ENCODE results near the gene AQP11. TPM values are rescaled to one million over a fixed set of nuclear protein-coding genes. Genes with fewer than 3 reads are reported as not detected.

AQP11 gene, protein sequence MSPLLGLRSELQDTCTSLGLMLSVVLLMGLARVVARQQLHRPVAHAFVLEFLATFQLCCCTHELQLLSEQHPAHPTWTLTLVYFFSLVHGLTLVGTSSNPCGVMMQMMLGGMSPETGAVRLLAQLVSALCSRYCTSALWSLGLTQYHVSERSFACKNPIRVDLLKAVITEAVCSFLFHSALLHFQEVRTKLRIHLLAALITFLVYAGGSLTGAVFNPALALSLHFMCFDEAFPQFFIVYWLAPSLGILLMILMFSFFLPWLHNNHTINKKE
- polyA plus RNA-seq: 7.4 and 8.7 TPM in 2 replicates
- 6.3 and 8.7 TPM in 2 replicates for polyA minus RNA-seq

DNA sequence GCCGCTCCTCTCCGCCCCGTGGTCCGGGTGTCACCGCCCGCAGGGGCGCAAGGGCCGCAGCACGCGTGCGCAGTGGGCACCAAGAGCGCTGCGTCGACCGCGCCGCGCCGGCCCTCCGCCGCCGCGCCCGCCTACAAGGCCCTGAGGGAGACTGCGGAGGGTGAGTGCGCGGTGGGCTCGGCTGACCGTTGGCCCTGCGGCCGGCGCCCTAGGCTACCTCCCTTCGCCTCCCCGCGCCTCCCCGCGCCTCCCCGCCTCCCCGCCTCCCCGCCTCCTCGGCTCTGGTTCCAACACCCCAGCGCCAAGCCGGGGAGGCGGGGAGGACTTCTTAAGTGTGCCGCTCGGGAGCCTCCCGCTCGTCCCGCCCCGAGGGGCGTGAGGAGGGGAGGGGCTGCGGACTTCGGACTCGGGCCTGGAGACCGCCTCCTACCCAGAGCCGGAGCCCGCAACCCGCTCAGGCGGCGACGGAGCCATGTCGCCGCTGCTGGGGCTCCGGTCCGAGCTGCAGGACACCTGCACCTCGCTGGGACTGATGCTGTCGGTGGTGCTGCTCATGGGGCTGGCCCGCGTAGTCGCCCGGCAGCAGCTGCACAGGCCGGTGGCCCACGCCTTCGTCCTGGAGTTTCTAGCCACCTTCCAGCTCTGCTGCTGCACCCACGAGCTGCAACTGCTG, at the start of gene AQP11:
Gene AQP11 (plus strand): TSS at position 433 of the 673 bp plus-strand sequence. CDS start 40 bp downstream, at position 473.
- Histone ChIP-seq H3F3A (ENCODE audit: insufficient read depth, low read length, poor library complexity, severe bottlenecking) (no peaks in the 10 kb centered on the region), H3K4me2 (ENCODE audit: low read length) (peak within 1 kb of the TSS; percentile 69), H3K9me2 (ENCODE audit: insufficient read depth, low read length) (no peaks in the 10 kb centered on the region), H3K9ac (ENCODE audit: low read length) (peak within 1 kb of the TSS; percentile 75), H3K4me3 (ENCODE audit: low read length) (peak within 1 kb of the TSS; percentile 96), H4K20me1 (ENCODE audit: insufficient read depth) (no peaks in the 10 kb centered on the region), H2AFZ (ENCODE audit: low read depth, low read length) (peak within 1 kb of the TSS; percentile 60), H3K36me3 (ENCODE audit: insufficient read depth, low read length) (no peaks in the 10 kb centered on the region), H3K27me3 (ENCODE audit: insufficient read depth, low read depth, low read length) (no peaks in the 10 kb centered on the region), H3K9me3 (ENCODE audit: low read length) (no peaks in the 10 kb centered on the region), H3K79me2 (replicated peaks; ENCODE audit: insufficient read depth, low read length) (no peaks in the 10 kb centered on the region), H3K27ac (ENCODE audit: low read length) (peak within 1 kb of the TSS; percentile 47)
- TF ChIP-seq SMC3 (conservative IDR thresholded peaks at IDR 0.05; ENCODE audit: poor library complexity): no peak
- TF ChIP-seq TAF1 (IDR thresholded peaks at IDR 0.05; ENCODE audit: low read depth): peak; percentile 70
- TF ChIP-seq RAD21 (conservative IDR thresholded peaks at IDR 0.05): no peak
- no peak for TF ChIP-seq EP300 (conservative IDR thresholded peaks at IDR 0.05; ENCODE audit: poor library complexity, severe bottlenecking)
- TF ChIP-seq POLR2AphosphoS5 (IDR thresholded peaks at IDR 0.05): peak; percentile 67
- peak; percentile 16 for TF ChIP-seq MXI1 (conservative IDR thresholded peaks at IDR 0.05; ENCODE audit: poor library complexity, severe bottlenecking)
- TF ChIP-seq, protein P1, sequence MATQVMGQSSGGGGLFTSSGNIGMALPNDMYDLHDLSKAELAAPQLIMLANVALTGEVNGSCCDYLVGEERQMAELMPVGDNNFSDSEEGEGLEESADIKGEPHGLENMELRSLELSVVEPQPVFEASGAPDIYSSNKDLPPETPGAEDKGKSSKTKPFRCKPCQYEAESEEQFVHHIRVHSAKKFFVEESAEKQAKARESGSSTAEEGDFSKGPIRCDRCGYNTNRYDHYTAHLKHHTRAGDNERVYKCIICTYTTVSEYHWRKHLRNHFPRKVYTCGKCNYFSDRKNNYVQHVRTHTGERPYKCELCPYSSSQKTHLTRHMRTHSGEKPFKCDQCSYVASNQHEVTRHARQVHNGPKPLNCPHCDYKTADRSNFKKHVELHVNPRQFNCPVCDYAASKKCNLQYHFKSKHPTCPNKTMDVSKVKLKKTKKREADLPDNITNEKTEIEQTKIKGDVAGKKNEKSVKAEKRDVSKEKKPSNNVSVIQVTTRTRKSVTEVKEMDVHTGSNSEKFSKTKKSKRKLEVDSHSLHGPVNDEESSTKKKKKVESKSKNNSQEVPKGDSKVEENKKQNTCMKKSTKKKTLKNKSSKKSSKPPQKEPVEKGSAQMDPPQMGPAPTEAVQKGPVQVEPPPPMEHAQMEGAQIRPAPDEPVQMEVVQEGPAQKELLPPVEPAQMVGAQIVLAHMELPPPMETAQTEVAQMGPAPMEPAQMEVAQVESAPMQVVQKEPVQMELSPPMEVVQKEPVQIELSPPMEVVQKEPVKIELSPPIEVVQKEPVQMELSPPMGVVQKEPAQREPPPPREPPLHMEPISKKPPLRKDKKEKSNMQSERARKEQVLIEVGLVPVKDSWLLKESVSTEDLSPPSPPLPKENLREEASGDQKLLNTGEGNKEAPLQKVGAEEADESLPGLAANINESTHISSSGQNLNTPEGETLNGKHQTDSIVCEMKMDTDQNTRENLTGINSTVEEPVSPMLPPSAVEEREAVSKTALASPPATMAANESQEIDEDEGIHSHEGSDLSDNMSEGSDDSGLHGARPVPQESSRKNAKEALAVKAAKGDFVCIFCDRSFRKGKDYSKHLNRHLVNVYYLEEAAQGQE (IDR thresholded peaks at IDR 0.05; ENCODE audit: borderline replicate concordance): no peak

DNA sequence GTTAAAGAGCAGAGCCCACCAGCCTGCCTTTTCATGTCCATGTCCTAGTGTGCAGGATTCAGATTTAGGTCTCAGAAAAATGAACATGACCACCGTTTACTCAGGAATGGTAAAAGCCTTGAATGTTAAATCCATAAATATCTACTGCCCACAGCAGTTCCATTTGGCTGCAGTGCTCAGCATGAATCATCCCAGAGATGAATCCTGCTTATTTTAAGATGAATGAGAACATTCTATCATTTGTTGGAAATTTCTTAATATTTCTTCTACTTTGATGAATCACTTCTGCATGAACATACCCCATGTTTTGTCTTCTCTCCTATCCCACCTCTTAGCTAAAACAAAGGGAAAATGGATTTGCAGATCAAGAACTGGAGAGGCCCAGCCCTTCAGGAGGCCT, 47.5 kb upstream of the AQP11 start:
- no peak overlapping the region for H3K4me2 ChIP-seq (ENCODE audit: low read length)
- H3K4me3 ChIP-seq (ENCODE audit: low read length): no peak overlapping the region
- no peaks in the 10 kb centered on the region for H3K27me3 ChIP-seq (ENCODE audit: insufficient read depth, low read depth, low read length)
- H4K20me1 ChIP-seq (ENCODE audit: insufficient read depth): no peaks in the 10 kb centered on the region
- no peaks in the 10 kb centered on the region for H3K79me2 ChIP-seq (replicated peaks; ENCODE audit: insufficient read depth, low read length)
- no peaks in the 10 kb centered on the region for H3K9me2 ChIP-seq (ENCODE audit: insufficient read depth, low read length)
- H2AFZ ChIP-seq (ENCODE audit: low read depth, low read length): no peak overlapping the region
- H3K27ac ChIP-seq (ENCODE audit: low read length): no peak overlapping the region
- H3K36me3 ChIP-seq (ENCODE audit: insufficient read depth, low read length): no peaks in the 10 kb centered on the region
- H3F3A ChIP-seq (ENCODE audit: insufficient read depth, low read length, poor library complexity, severe bottlenecking): no peaks in the 10 kb centered on the region
- H3K9me3 ChIP-seq (ENCODE audit: low read length): no peaks in the 10 kb centered on the region
- TF ChIP-seq TAF1 (IDR thresholded peaks at IDR 0.05; ENCODE audit: low read depth) (no peak), EP300 (conservative IDR thresholded peaks at IDR 0.05; ENCODE audit: poor library complexity, severe bottlenecking) (no peak), RAD21 (conservative IDR thresholded peaks at IDR 0.05) (no peak), MXI1 (conservative IDR thresholded peaks at IDR 0.05; ENCODE audit: poor library complexity, severe bottlenecking) (no peak), EZH2 (IDR thresholded peaks at IDR 0.05; ENCODE audit: borderline replicate concordance, insufficient read depth, low read length, poor library complexity, severe bottlenecking) (no peak), SMC3 (conservative IDR thresholded peaks at IDR 0.05; ENCODE audit: poor library complexity) (no peak), POLR2AphosphoS5 (IDR thresholded peaks at IDR 0.05) (no peak)
- TF ChIP-seq, protein P2, sequence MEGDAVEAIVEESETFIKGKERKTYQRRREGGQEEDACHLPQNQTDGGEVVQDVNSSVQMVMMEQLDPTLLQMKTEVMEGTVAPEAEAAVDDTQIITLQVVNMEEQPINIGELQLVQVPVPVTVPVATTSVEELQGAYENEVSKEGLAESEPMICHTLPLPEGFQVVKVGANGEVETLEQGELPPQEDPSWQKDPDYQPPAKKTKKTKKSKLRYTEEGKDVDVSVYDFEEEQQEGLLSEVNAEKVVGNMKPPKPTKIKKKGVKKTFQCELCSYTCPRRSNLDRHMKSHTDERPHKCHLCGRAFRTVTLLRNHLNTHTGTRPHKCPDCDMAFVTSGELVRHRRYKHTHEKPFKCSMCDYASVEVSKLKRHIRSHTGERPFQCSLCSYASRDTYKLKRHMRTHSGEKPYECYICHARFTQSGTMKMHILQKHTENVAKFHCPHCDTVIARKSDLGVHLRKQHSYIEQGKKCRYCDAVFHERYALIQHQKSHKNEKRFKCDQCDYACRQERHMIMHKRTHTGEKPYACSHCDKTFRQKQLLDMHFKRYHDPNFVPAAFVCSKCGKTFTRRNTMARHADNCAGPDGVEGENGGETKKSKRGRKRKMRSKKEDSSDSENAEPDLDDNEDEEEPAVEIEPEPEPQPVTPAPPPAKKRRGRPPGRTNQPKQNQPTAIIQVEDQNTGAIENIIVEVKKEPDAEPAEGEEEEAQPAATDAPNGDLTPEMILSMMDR (IDR thresholded peaks at IDR 0.05; ENCODE audit: poor library complexity, severe bottlenecking): no peak
- TF ChIP-seq, protein P1 (IDR thresholded peaks at IDR 0.05; ENCODE audit: borderline replicate concordance): no peak
- H3K9ac ChIP-seq (ENCODE audit: low read length): no peak overlapping the region
